ENCODE measurements around the gene ITPR1. TPM values are rescaled to one million over a fixed set of nuclear protein-coding genes. Genes with fewer than 3 reads are reported as not detected.

The ITPR1 gene
- total and polyA plus RNA-seq, 3 donors from 2014 or later = 26.5 to 129 (median 59.7) TPM

GRCh38 chr3:4794798-4795197 is 301.6 kb downstream of the ITPR1 start:
- intact Hi-C loops (cut with DNase I; ENCODE audit: low total_unique reads) = no loop called here
- TF ChIP-seq CTCF (IDR thresholded peaks at IDR 0.05) = no peak
- TF ChIP-seq POLR2A (IDR thresholded peaks at IDR 0.05) = no peak
- Histone ChIP-seq H3K27me3 (no peaks in the 10 kb centered on the region), H3K36me3 (ENCODE audit: low read depth, missing control alignments) (no peaks in the 10 kb centered on the region), H3K4me1 (no peaks in the 10 kb centered on the region), H3K27ac (no peak overlapping the region), H3K9me3 (no peaks in the 10 kb centered on the region), H3K4me3 (no peak overlapping the region)
- 97 to 99% methylated on average over 13 of the region's 13 CpGs for WGBS, 2 donors
- no peak for DNase-seq

- intact Hi-C loops (cut with DNase I; ENCODE audit: low total_unique reads) = no loop called here
- no peak overlapping the region for H3K27ac ChIP-seq
- TF ChIP-seq POLR2A (IDR thresholded peaks at IDR 0.05) = no peak
- TF ChIP-seq CTCF (IDR thresholded peaks at IDR 0.05) = no peak
- H3K4me3 ChIP-seq = no peak overlapping the region
- no peak for DNase-seq
- no peaks in the 10 kb centered on the region for H3K4me1 ChIP-seq
- 93 to 95% methylated on average over 7 of the region's 7 CpGs for WGBS, 2 donors
- no peaks in the 10 kb centered on the region for H3K36me3 ChIP-seq (ENCODE audit: low read depth, missing control alignments)
- no peaks in the 10 kb centered on the region for H3K9me3 ChIP-seq
- H3K27me3 ChIP-seq = no peaks in the 10 kb centered on the region
These were observed 302.8 kb downstream of the ITPR1 start for GRCh38 chr3:4795905-4796304.

- H3K4me1 ChIP-seq = no peaks in the 10 kb centered on the region
- H3K9me3 ChIP-seq = no peaks in the 10 kb centered on the region
- H3K27ac ChIP-seq = no peak overlapping the region
- no peak for TF ChIP-seq CTCF (IDR thresholded peaks at IDR 0.05)
- no peak for TF ChIP-seq POLR2A (IDR thresholded peaks at IDR 0.05)
- no peak for DNase-seq
- H3K36me3 ChIP-seq (ENCODE audit: low read depth, missing control alignments) = no peaks in the 10 kb centered on the region
- H3K4me3 ChIP-seq = no peak overlapping the region
- 98 to 100% methylated on average over 4 of the region's 4 CpGs for WGBS, 2 donors
- H3K27me3 ChIP-seq = no peaks in the 10 kb centered on the region
- intact Hi-C loops (cut with DNase I; ENCODE audit: low total_unique reads) = no loop called here
These were observed 304.1 kb downstream of the ITPR1 start for GRCh38 chr3:4797201-4797705.

GRCh38 chr3:4799266-4800256 is 306.4 kb downstream of the ITPR1 start:
- Histone ChIP-seq H3K27ac (no peak overlapping the region), H3K4me1 (no peaks in the 10 kb centered on the region), H3K9me3 (no peaks in the 10 kb centered on the region), H3K4me3 (no peak overlapping the region), H3K27me3 (no peaks in the 10 kb centered on the region), H3K36me3 (ENCODE audit: low read depth, missing control alignments) (no peaks in the 10 kb centered on the region)
- intact Hi-C loops (cut with DNase I; ENCODE audit: low total_unique reads) = no loop called here
- TF ChIP-seq POLR2A (IDR thresholded peaks at IDR 0.05) (no peak), CTCF (IDR thresholded peaks at IDR 0.05) (no peak)
- 85 to 88% methylated on average over 14 of the region's 14 CpGs for WGBS, 2 donors
- no peak for DNase-seq
